Left renal pelvis (tissue), 4 donors: ENCODE results near the gene PATJ. TPM values are rescaled to one million over a fixed set of nuclear protein-coding genes. Genes with fewer than 3 reads are reported as not detected.
"Not testable (repeated sequence)": the region's sequence is repeated elsewhere in the genome, so short reads cannot be mapped to it uniquely, and the experiment has no call there.

Source experiments
- DNase-seq, 4 donors: peaks; one replicate each; pipeline ENCODE4 v3.0.0-alpha.2; 2013; ENCODE audit warnings: low read depth in 4 of 4, low spot score in 3 of 4
- polyA plus RNA-seq, 4 donors: library from polyadenylated mRNA; unstranded; fragments of 120-200 nt; gene quantifications; one replicate each; pipeline ENCODE4 v1.2.1, GENCODE V29; 2013; ENCODE audit not compliant: insufficient read length in 4 of 4

Gene PATJ
- polyA plus RNA-seq, 4 donors: 7.1 to 51.2 (median 45.7) TPM

DNA sequence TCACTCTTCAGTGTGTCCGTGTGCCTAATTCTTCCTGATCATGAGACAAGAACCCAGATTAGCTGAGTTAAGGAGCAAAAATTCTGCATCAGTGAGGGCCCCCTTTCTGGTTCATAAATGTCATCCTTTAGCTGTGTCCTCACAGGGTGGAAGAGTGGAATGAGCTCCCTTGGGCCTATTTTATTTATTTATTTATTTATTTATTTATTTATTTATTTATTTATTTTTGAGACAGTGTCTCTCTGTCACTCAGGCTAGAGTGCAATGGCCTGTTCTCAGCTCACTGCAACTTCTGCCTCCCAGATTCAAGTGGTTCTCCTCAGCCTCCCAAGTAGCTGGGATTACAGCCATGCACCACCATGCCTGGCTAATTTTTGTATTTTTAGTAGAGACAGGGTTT, 131.7 kb downstream of the PATJ start:
- DNase-seq: no peak

- DNase-seq: no peak
Measured at GRCh38 chr1:61875198-61875597, 132.9 kb downstream of the PATJ start.

- not testable (repeated sequence) for DNase-seq
Measured at GRCh38 chr1:61879887-61880474, 137.7 kb downstream of the PATJ start.

GRCh38 chr1:61887076-61887867, 145.0 kb downstream of the PATJ start:
- peak in 1 of 4 donors; percentile 2 for DNase-seq

DNA sequence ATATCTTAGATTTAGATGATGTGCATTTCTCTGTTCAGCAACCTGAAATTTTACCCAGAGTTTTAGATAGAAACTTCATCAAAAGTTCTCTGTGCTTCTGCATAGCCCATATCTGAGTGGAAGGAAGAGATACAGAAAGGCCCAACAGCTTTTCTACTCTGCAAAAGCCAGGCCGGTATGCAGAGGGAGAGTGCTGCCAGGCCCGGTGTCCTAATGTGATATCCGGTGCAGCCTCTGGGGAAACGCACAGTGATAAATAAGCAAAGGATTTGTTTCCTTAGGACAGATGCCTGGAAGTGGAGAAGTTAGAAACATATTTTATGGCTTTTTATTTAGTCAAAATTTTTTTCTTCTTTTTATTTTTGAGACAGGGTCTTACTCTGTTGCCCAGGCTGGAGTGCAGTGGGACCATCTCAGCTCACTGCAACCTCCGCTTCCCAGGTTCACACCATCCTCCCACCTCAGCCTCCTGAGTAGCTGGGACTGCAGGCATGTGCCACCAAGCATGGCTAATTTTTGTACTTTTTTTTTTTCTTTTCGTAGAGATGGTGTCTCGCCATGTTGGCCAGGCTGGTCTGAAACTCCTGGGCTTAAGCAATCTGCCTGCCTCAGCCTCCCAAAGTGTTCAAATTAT, 145.8 kb downstream of the PATJ start:
- peak in 1 of 4 donors; percentile 1 for DNase-seq

DNA sequence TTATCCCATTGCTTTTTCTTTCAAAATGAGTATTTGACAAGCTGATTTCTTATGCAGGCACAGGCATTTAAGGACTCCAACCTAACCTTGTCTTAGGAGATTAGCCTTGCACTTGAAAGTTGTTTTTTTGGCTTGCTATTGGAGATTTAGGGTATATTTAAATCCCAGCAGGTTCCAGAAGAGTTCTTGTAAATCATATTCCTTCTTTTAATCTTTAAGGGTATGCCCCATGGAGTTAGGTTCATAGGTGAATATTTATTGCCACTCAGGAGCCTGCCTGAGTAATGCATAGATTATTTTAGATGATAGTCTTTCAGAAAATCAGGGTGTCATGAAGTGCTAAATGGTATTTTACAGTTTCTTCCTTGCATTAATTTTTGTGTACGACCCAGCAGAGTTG, 146.5 kb downstream of the PATJ start:
- no peak for DNase-seq

DNA sequence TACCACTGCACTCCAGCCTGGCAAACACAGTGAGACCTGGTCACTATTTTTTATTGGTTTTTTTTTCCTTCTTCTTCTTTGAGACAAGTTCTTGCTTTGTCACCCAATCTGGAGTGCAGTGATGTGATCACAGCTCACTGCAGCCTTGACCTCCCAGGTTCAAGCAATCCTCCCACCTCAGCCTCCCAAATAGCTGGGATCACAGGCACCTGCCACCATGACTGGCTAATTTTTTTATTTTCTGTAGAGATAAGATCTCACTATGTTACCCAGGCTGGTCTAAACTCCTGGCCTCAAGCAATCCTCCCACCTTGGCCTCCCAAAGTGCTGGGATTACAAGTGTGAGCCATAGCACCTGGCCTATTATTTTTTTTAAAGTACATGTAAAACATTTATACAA, 148.2 kb downstream of the PATJ start:
- DNase-seq: not testable (repeated sequence)

- DNase-seq: no peak
Measured at GRCh38 chr1:61892977-61893376, 150.7 kb downstream of the PATJ start.

GRCh38 chr1:61894296-61894695, 152.0 kb downstream of the PATJ start:
- DNase-seq: not testable (repeated sequence)

DNA sequence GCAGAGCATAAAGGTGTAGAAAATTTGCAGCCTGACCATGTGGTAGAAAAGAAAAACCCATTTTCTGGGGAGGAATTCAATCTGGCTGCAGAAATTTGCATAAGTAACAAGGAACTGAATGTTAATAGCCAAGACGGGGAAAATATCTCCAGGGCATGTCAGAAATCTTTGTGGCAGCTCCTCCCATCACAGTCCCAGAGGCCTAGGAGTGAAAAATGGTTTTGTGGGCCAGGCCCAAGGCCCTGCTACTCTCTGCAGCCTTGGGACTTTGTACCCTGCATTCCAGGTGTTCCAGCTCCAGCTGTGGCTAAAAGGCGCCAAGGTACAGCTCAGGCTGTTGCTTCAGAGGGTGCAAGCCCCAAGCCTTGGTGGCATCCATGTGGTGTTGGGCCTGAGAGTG, 152.9 kb downstream of the PATJ start:
- no peak for DNase-seq

DNA sequence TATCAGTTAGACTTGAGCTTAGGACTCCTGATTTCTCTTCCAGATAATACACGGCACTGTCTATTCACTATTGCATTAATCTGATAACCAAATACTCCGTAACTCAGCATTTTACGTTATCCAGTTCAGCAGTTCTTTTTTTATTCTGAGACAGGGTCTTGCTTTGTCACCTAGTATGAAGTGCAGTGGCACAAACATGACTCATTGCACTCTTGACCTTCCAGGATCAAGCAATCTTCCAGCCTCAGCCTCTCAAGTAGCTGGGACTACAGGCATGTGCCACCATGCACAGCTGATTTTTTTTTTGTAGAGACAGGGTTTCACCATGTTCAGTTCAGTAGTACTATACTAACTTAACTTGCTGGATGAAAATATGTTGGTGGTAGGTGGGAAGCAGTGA, 156.4 kb downstream of the PATJ start:
- DNase-seq: no peak

DNA sequence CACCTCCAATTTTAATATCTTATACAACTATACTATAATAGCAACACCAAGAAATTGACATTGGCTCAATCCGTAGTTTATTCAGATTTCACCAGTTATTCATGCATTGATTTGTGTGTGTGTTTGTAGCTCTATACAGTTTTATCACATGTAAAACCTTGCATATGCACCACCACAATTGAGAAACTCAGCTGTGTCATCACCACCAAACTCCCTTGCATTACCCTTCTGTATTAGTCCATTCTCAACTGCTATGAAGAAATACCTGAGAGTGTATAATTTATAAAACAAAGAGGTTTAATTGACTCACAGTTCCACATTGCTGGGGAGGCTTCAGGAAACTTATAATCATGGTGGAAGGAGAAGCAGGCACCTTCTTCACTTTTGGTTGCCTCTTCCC, 162.1 kb downstream of the PATJ start:
- DNase-seq: no peak

DNA sequence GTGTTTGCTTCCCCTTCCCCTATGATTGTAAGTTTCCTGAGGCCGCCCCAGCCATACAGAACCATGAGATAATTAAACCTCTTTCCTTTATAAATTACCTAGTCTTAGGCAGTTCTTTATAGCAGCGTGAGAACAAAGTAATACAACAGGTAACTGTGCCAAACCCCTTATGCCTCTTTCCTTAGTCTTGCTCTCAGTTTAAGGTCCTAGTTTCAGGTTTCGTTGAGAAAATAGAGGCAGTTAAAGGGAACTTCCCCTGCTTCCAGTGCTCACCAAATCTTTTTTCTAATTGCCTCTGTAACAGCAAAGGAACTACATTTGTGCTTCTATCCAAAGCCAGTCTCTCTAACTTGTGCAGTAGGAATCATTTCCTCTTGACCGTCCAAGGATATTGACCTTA, 164.8 kb downstream of the PATJ start:
- no peak for DNase-seq

DNA sequence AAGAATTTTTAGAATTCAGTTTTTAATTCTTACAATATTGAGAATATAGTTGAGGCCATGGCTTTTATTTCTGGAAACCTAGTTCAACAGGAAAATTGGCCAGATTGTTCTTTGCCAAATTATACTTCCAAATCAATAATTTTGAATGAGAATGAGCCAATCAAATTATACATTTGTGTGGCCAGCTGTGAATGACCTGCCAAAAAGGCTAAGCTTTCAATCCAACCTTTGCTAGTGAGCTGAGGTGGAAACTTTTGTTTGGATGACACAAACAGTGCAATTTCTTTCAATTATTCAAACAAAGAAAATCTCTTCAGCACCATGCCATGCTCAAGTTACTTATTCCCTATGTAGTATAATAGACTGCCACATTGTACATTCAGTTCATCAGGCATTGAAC, 167.8 kb downstream of the PATJ start:
- no peak for DNase-seq

DNA sequence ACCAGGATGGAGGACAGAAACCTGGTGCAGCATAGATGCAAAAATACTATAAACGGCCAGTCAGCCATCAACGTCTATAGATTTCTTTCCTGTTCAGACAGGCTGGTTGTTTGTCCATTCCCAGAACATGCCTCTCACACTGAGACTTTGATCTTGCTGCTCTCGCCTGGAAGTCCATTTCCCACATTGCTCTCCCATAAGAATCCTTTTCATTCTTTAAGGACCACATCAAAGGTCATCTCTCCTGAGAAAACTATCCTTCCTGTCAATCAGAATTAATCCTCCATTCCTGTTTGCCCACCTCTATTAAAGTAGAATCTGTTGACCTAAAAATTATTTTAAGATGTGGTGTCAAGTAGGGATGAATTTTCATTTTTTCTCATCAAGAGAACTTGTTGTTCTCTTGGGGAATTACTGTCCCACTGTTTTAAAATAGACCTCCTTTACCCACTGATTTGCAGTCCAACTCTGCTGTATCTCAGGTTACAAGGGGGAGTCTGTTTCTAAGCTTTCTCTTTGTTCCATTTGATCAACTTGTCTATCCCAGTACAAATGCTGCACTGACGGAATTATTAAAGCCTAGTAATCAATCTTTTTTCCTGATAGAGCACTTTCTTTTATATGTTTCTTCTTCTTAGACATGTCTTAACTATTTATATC, 172.7 kb downstream of the PATJ start:
- peak in 1 of 4 donors; percentile 22 for DNase-seq

- DNase-seq: no peak
Measured at GRCh38 chr1:61921435-61921834, 179.2 kb downstream of the PATJ start.

GRCh38 chr1:61922950-61923480, 180.7 kb downstream of the PATJ start:
- no peak for DNase-seq

- DNase-seq: no peak
Measured at GRCh38 chr1:61925591-61926298, 183.5 kb downstream of the PATJ start.

DNA sequence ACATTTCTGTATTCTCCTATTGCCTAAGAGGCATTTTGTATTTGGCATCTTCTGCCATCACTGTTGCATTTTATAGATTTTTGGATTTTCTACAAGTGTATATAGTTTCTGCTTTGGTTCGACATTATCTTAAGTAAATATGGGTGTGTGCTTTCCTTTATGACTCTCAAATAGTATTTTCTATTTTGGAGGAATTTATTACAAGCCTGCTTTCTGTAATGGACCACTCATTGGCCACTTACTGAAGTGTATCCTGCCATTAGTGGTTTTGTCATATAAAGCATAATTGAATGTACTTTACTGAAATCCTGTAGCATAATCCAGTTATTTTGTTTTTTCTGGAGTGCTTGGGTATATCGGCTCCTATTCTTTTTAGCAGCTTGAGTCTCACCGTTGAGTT, 184.3 kb downstream of the PATJ start:
- DNase-seq: no peak

GRCh38 chr1:61930116-61930645, 187.9 kb downstream of the PATJ start:
- peak in 1 of 4 donors; percentile 22 for DNase-seq
